HG03060 (cell line): ENCODE results near the gene CCT3.
"Not testable (repeated sequence)": the region's sequence is repeated elsewhere in the genome, so short reads cannot be mapped to it uniquely, and the experiment has no call there.

Experiments used
- ATAC-seq: cut with Tn5 transposase; IDR thresholded peaks from one replicate; pipeline ENCODE4 v1.9.1; 2021; ENCODE audit warnings: low read depth, moderate number of reproducible peaks; ENCODE audit not compliant: unreplicated experiment

Gene CCT3

DNA sequence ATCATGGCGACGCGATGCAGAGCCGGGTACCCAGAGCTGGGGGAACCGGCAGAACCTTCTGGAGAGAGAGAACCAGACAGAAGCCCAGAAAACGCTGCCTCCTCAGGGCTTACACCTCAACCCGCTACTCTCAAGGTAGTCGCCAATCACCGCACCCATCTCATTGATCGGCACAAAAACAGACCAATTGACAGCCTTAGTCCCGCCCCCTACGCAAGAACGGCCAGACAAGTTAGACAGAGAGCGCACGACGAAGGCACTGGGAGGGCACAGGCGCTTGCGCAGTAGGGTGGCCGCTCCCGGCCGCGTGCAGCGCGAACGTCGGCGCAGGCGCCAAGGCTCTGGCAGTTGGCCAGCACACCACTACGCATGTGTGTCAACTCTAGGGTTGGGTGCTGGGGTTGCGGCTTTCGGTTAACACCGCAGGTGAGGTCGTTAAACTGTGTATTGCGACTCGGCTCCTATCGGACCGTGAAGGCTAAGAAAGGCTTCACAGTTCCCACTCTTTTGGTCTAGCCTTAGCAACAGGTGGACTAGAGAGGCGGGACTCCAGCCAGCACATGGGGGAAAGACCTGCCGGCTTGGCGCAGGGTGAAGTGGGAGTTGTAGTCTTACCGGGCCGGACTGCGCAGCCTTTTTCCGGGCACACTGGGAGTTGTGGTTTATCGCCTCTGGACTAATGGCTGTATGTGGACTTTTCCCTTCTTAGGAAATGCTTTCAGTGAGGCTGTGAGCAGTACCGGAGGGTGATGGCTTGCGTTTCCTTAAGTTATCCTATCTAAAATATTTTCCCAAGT, at the start of gene CCT3, which contains the start of gene TSACC:
Gene CCT3, minus strand, starts transcription at position 113 of the 797 bp plus-strand sequence. Its CDS starts 108 bp downstream, at position 5.
Gene TSACC, plus strand, starts transcription at position 347 of the 797 bp plus-strand sequence. CDS start 1,232 bp downstream, outside the sequence.
- ATAC-seq = peak; percentile 93

DNA sequence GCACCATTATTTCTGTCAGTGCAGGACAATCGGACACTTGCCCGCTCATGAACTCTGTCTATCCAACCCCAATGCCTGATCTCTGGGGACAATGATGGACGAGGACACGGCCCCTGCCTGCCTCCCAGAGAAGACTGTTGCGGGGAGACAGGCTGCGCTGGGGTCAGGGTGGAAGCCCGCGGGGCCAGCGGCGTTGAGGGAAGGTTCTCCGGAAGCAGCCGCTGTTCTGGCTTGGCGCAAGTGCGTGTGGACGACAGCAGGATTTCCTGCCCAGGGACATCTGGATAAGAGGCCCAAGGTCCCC, 49.7 kb upstream of the CCT3 start:
- no peak for ATAC-seq

DNA sequence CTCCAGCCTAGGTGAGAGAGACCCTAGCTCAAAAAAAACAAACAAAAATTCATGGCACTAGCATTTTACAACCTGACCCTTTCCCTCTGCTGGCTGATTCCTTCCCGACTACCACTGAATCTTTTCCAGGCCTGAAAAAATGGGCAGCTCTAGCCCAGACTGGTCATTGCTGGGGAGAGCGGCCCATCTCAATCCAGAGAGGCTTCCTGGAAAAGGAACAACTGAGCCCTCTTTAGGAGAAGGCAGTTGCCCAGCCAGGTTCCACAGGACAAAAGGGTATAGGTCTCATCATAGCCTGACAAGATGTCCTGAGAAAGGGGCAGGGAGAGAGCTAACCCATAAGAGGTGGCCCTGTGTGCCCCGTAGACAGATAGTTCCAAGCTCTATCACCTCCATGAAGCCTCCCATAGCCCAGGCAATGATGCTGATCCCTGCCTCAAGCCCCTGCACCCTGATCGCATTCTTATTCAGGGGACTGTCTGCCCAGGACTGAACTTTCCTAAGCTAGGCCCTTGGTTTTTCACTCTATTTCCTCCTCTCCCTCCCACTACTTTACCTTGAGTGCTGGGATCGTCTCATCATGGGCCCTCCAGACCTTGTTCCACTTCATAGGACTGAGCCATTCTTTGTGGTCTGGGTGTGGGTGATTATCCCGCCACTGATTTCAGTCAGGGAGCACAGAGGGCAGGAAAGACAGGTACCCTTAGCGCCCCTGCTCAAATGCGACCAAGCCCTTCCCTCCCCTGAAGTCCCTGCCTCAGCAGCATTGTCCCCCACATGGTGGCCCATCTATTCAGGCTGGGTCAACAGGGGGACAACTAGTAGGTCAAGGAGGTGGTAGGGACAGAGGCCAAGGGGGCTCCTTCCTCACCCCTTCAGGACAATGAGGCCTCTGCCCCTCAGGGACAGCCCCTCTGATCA, 49.1 kb upstream of the CCT3 start:
- ATAC-seq = no peak

DNA sequence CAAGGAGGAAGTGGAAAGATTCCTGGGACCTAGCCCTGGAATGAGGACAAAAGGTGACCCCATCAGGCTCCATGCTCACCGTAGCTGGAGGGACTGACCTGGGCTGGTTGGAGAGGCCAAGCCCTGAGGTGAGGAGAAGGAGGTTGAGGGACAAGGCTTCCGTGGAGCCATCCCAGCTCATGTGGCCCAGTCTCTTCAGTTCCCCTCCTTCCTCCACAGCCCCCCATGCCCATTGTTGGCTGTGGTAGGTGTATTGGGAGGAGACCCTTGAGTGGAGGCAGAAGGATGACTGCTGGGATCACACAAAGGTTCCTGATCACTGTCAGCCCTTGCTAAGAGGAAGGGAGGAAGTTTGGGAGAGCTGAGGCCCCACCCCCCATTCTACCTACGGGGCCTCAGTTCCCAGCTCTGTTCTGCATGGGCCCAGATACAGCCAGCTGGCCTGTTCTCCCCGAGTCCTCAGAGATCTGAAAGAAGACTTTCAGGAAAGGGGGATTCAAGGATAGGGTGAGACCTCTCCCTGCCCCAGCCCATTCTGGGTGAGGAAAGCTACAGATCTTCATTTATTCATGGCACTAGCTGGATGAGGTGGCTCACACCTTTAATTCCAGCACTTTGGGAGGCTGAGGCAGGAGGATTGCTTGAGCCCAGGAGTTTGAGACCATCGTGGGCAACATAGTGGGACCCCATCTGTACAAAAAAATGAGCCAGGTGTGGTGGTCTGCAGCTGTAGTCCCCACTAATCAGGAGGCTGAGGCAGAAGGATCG, 48.2 kb upstream of the CCT3 start:
- ATAC-seq = no peak

DNA sequence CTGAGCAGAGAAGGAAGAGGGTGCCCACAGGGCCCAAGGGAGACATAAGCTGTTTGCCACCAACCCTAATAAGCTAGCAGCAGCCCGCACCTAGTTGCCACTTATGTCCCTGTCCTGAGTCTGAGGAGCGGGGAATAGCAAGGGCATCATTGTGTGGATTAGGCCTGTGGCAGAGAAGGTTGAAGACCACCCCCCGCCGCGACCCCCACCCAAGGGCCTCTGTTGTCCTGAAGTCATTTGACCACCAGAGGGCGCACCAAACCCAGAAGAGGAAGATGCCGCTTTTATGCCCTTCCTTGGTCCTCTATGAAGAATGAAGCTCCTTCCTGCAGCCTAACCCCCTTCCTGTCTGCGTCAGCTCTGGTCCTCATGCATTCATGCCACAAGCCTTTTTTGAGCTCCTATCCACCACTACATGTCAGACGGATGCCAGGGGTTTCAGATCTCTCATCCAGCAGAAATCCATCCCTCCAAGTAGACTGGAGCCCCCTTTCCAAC, 47.5 kb upstream of the CCT3 start:
- no peak for ATAC-seq

DNA sequence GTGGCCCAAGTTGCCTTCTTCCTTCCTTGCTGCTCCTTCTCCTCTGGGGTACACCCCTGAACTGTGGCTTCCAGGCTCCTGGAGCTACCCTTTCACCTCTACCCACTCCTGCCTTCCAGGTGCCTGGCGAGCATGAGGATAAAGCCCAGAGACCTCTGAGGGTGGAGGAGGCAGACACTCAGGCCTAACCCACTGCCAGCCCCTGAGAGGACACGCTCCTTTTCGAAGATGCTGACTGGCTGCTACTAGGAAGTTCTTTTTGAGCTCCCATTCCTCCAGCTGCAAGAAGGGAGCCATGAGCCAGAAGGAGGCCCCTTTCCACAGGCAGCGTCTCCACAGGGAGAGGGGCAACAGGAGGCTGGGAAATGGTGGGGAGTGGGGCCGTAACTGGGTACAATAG, 46.6 kb upstream of the CCT3 start:
- no peak for ATAC-seq

DNA sequence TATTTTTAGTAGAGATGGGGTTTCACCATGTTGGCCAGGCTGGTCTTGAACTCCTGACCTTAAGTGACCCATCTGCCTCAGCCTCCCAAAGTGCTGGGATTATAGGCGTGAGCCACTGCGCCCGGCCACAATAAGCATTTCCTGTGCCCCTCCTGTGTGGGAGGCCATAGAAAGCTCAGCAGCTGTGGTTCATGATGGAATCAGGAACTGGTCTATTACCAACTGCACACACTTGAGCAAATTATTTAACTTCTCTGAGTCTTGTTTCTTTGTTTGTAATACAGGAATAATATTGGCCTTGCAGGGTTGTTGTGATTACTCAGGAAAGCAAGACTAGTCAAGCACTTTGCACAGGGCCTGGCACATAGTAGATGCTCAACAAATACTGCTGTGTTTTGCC, 45.9 kb upstream of the CCT3 start:
- ATAC-seq = no peak

DNA sequence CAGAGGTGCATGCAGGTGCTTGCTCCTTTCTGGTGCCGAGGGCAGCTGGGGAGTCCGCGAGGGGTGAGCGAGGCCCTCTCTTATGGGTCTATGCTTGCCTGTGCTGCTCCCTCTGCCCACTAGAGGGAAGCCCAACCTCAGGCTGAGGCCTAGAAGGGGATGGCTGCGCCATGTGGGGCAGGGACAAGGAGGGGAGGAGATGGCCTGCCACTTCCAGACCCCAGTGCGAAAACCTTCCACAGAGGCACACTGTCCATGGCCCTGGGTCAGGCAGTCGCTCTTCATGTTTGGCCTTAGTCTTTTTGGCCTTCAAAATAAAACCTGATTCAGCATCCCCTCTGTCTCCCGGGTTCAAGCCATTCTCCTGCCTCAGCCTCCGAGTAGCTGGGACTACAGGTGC, 44.9 kb upstream of the CCT3 start:
- no peak for ATAC-seq

DNA sequence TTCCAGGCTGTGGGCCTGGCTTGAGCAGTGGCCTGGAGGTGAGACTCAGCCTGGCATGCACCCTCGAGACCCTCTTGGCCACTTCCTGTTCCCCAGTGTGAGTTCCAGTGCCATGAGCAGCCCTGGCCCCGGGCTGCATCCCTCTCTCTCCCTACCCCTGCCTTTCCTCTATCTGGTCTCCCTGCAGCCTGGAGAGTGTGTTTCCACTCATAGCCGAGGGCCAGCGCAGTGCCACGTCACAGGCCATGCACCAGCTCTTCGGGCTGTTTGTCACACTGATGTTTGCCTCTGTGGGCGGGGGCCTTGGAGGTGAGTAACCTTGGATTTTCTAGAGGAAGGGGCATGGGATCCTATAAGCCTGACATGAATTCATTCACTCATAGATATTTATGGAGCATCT, 44.5 kb upstream of the CCT3 start:
- ATAC-seq = no peak

DNA sequence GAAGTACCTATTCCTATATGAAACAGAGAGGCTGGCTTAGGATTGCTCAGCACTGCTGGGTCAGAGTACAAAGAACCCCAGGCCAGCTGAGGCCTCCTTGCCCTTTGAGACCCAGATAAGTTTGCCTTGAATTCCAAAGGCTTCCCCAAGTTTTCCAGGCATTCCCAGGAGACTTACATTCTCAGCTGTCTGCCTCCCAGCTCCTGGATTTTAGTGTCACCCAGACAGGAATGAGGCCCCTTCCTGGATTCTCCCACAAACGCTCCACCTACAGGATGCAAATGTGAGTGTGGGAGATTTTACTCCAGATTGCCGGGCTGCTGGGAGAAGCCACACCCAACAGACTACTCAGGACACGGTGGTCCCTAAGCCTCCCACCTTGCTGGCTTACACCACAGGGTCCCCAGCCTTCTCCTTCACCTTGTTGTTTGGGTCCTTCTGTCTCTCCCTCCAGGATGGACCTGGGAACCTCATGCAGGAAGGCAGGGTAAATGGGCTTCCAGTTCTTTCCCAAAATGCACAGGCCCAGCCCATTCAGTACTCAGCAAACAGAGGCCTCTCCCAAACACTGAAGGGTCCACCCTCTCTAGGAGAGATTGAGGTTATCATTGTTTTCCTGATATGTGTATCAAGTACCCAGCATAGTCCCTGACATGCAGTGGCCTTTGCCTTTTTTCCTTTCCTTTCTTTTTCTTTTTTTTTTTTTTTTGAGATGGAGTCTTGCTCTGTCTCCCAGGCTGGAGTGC, 41.5 kb upstream of the CCT3 start:
- no peak for ATAC-seq

DNA sequence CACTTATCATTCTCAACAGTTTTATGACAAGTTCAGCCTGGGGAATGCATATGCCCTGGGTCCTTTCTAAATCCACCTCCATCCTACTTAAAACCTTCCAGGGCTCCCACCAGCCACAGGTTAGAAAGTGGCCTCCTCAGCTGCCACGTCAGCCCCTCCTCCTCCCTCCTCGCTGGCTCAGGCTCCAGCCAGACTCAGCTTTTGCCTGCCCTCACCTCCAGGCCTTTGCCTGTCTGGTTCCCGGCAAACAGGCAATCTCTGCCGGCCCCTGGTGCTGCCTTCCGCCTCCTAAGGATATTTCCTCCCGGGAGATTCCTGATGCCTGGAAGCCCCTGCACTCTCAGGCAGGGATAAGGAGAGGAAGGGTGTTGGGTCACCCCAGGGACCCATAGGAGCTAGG, 40.5 kb upstream of the CCT3 start:
- ATAC-seq = no peak

DNA sequence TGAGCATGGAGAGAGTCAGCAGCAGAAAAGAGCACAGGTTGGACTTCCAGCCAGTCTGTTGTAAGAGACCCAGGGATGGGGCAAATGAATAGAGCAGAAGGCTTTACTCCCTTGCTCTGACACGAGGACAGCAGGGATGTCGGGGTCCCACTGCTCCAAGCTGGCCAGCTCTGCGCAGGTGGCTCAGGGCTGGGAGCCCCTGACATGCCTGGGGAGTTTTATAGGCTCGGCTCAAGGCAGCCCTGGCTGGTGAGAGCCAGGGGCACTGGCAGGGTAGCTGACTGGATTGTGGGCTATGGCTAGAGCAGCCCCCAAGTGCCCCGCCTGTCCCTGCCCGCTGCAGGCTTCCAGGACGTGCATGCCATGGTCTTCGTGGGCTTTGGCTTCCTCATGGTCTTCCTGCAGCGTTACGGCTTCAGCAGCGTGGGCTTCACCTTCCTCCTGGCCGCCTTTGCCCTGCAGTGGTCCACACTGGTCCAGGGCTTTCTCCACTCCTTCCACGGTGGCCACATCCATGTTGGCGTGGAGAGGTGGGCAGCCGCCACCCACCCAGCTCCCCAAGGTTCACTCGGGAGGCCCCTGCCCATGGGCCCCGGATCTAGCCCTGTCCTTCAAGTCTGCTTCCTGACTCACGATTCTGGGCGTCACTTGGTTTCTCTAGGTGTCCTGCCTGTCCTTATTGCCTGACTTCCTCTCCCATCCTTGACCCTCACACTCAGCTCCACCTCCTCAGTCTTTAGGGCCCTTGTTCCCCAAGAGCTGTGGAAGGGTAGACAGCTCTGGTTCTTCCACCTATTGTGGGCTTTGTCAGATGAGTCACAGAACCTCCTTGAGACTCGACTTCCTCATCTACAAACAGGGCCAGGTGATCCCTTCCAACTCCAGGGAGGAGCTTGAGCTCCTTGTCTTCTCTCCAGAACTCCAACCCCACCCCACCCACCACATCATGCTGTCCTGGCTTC, 39.1 kb upstream of the CCT3 start:
- no peak for ATAC-seq

DNA sequence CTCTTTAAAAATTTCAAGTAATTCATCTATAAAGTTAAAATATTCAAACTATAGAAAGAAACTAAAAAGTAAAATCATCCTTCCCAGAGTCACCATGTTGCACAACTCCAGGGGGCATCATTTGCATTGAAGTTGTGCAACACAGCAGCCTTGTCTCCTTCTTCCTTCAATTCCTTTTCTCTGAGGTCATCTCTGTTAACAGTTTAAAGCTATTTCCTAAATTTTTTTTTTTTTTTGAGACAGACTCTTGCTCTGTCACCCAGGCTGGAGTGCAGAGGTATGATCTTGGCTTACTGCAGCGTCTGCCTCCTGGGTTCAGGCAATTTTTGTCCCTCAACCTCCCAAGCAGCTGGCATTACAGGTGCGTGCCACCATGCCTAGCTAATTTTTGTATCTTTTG, 38.1 kb upstream of the CCT3 start:
- no peak for ATAC-seq

DNA sequence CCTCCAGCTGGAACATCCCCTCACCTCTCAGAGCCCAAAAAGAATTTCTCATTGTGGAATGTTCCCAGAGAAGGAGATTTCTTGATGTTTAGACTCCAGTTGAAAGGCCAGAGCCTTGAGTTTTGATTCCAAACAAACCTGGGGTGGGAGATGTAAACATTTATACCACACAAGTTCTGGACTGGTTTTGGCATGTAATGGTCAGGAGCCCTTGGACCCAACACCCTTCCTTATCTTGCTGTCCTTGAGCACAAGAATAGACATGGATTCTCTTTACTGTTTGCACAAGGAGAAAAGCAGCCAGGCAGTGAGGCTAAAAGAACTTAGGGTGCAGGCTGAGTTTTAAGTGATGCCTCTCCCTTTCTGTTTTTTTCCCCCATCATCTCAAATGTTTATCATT, 35.5 kb upstream of the CCT3 start:
- no peak for ATAC-seq

DNA sequence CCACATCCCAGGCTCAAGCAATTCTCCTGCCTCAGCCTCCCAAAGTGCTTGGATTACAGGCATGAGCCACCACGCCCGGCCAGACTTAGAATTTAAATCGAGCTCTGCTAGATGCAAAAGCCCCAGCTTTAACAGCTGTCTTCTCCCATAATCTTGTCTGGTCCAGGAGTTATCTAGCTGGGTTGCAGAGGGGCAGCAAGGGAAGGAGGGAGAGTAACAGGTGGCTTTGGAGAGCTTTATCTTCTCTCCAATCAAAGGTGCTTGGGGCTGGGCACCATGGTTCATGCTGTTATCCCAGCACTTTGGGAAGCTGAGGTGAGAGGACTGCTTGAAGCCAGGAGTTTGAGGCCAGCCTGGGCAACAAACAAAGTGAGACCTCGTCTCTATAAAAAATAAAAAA, 34.8 kb upstream of the CCT3 start:
- no peak for ATAC-seq

DNA sequence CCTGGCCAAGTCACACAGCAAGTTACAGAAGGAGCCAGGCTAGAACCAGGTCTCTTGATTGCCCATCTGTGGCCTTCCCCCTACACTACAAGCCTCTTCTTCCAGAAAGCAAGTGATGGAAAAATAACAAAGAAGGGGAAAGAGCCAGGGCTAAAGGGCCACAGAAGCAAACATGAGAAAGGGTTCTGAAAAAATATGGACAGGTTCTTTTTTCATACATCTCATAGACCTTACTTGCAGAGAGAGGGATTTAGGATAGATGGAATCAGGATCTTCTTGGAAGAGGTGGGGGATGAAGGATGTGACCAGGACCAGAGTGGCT, 34.1 kb upstream of the CCT3 start:
- ATAC-seq = no peak

DNA sequence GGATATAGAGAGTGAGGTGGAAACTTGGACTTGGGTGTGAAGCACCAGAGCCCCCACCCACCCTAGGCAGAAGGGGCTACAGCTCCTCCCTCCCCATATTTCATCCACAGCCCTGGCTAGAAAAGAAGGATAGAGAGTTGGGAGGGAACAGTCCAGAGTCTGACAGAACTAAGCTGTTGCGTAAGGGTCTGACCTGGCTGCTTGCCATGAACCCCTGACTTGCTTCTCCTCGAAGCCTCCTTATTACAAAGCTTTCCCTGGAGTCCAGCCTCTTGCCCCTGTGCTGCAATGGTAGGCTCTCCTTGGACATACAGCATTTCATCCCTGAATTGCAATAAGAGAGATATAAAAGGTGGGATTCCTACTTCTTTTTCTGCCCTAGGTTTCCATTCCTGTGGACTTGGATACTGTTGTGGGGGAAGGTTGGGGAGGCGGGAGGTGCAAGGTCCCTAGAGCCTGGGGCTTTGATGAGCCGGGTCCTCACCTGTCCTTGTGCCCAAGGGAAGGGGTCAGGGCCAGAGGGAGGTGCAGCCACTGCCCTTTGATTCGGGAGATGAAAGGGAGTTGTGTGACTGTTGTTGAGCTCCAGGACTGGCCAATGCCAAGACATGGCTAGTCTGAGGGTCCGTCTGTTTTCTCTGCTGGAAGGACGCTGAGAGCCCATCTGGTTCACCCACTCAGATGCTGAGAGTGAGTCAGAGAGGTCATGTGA, 33.6 kb upstream of the CCT3 start:
- ATAC-seq = no peak

DNA sequence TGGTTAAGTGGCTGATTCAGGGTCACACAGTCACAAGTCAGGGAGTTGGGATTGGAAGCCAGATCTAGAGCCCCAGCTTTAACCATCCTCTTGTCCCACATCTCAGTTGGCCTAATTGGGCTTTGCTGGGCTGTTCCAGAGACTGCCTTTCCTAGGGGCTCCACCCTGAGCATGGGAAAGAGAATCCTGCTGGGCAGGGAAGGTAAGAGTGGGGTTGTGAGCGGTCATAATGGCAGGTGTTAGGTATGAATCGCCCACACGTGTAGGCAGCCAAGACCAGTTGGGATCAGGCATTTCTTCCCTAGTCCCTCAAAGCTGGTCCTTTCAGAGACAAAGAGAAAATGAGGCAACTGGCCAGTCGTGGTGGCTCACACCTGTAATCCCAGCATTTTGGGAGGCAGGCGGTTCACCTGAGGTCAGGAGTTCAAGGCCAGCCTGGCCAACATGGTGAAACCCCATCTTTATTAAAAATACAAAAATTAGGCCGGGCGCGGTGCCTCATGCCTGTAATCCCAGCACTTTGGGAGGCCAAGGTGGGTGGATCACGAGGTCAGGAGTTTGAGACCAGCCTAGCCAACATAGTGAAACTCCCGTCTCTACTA, 31.7 kb upstream of the CCT3 start:
- ATAC-seq = not testable (repeated sequence)
